Measurements from ENCODE around the gene IL11RA.

Gene IL11RA

GRCh38 chr9:34615132-34615531, 36.9 kb upstream of the IL11RA start:
- H3K9me3 ChIP-seq (ENCODE audit: low read length), result no peaks in the 10 kb centered on the region
- H3K9ac ChIP-seq (ENCODE audit: low read length), result no peak overlapping the region
- no peak overlapping the region for H3K27ac ChIP-seq (ENCODE audit: low read depth, low read length, poor library complexity, severe bottlenecking)
- H3K9me2 ChIP-seq (ENCODE audit: low read depth, low read length), result no peaks in the 10 kb centered on the region
- no peak for TF ChIP-seq EZH2 (IDR thresholded peaks at IDR 0.05; ENCODE audit: borderline replicate concordance, low read length)
- no peak for TF ChIP-seq CTCF (IDR thresholded peaks at IDR 0.05; ENCODE audit: low read length)
- H3K4me3 ChIP-seq (ENCODE audit: low read depth, low read length, poor library complexity, severe bottlenecking), result no peak overlapping the region
- no peaks in the 10 kb centered on the region for H3K27me3 ChIP-seq (ENCODE audit: insufficient read depth, low read length)
- peaks cover 33% of the 10 kb centered on the region for H3K36me3 ChIP-seq (ENCODE audit: insufficient read depth, low read length)
- H3K79me2 ChIP-seq (ENCODE audit: insufficient read depth, low read length), result no peaks in the 10 kb centered on the region
- H4K20me1 ChIP-seq (ENCODE audit: insufficient read depth, low read length), result no peaks in the 10 kb centered on the region
- H3K4me1 ChIP-seq (ENCODE audit: insufficient read depth, low read length, severe bottlenecking), result peaks cover 32% of the 10 kb centered on the region
- H3K4me2 ChIP-seq (ENCODE audit: low read length), result no peak overlapping the region
- no peak overlapping the region for H2AFZ ChIP-seq (ENCODE audit: low read length)
- H3F3A ChIP-seq (ENCODE audit: insufficient read depth, low read length), result no peaks in the 10 kb centered on the region

GRCh38 chr9:34620061-34620994, 31.7 kb upstream of the IL11RA start, which contains the start of gene DCTN3:
DCTN3 (minus strand) TSS chr9:34620495; CDS start chr9:34620464, 31 bp downstream.
- Histone ChIP-seq H3K4me3 (ENCODE audit: low read depth, low read length, poor library complexity, severe bottlenecking) (peak within 1 kb of the TSS; percentile 84), H3K4me1 (ENCODE audit: insufficient read depth, low read length, severe bottlenecking) (peaks cover 25% of the 10 kb centered on the region), H3K9ac (ENCODE audit: low read length) (peak within 1 kb of the TSS; percentile 82), H3K79me2 (ENCODE audit: insufficient read depth, low read length) (no peaks in the 10 kb centered on the region), H3K27me3 (ENCODE audit: insufficient read depth, low read length) (no peaks in the 10 kb centered on the region), H4K20me1 (ENCODE audit: insufficient read depth, low read length) (no peaks in the 10 kb centered on the region), H3F3A (ENCODE audit: insufficient read depth, low read length) (no peaks in the 10 kb centered on the region), H3K36me3 (ENCODE audit: insufficient read depth, low read length) (peaks cover 26% of the 10 kb centered on the region), H3K9me3 (ENCODE audit: low read length) (no peaks in the 10 kb centered on the region), H3K4me2 (ENCODE audit: low read length) (peak within 1 kb of the TSS; percentile 79), H3K27ac (ENCODE audit: low read depth, low read length, poor library complexity, severe bottlenecking) (no peak within 1 kb of the TSS), H2AFZ (ENCODE audit: low read length) (peak within 1 kb of the TSS; percentile 29; the same call in 1 of the 2 replicates), H3K9me2 (ENCODE audit: low read depth, low read length) (no peaks in the 10 kb centered on the region)
- TF ChIP-seq EZH2 (IDR thresholded peaks at IDR 0.05; ENCODE audit: borderline replicate concordance, low read length) (no peak), CTCF (IDR thresholded peaks at IDR 0.05; ENCODE audit: low read length) (no peak)

- Histone ChIP-seq H3K4me3 (ENCODE audit: low read depth, low read length, poor library complexity, severe bottlenecking) (peak overlapping the region; percentile 13), H3K9ac (ENCODE audit: low read length) (no peak overlapping the region), H3F3A (ENCODE audit: insufficient read depth, low read length) (no peaks in the 10 kb centered on the region), H3K27ac (ENCODE audit: low read depth, low read length, poor library complexity, severe bottlenecking) (no peak overlapping the region), H4K20me1 (ENCODE audit: insufficient read depth, low read length) (no peaks in the 10 kb centered on the region), H3K36me3 (ENCODE audit: insufficient read depth, low read length) (no peaks in the 10 kb centered on the region), H3K27me3 (ENCODE audit: insufficient read depth, low read length) (0 out of 2 replicates have a peak, but pooled peaks cover 5% of the 10 kb centered on the region), H3K4me2 (ENCODE audit: low read length) (peak overlapping the region; percentile 37; the same call in 1 of the 2 replicates), H3K79me2 (ENCODE audit: insufficient read depth, low read length) (no peaks in the 10 kb centered on the region), H3K4me1 (ENCODE audit: insufficient read depth, low read length, severe bottlenecking) (peaks cover 28% of the 10 kb centered on the region), H2AFZ (ENCODE audit: low read length) (no peak overlapping the region), H3K9me2 (ENCODE audit: low read depth, low read length) (no peaks in the 10 kb centered on the region), H3K9me3 (ENCODE audit: low read length) (no peaks in the 10 kb centered on the region)
- TF ChIP-seq CTCF (IDR thresholded peaks at IDR 0.05; ENCODE audit: low read length) (no peak), EZH2 (IDR thresholded peaks at IDR 0.05; ENCODE audit: borderline replicate concordance, low read length) (no peak)
These were observed 28.4 kb upstream of the IL11RA start for GRCh38 chr9:34623374-34624235.

Measured in OCI-LY1 (cell line).